ENCODE data around the gene CCDC146. TPM values are rescaled to one million over a fixed set of nuclear protein-coding genes. Genes with fewer than 3 reads are reported as not detected.
A peak's percentile ranks its signal among the peaks of the same experiment; 100 is the strongest.
"Not testable (repeated sequence)": the region's sequence is repeated elsewhere in the genome, so short reads cannot be mapped to it uniquely, and the experiment has no call there.

The CCDC146 gene
- total RNA-seq, 1 donor from 2014 or later, result 6.1 TPM

DNA sequence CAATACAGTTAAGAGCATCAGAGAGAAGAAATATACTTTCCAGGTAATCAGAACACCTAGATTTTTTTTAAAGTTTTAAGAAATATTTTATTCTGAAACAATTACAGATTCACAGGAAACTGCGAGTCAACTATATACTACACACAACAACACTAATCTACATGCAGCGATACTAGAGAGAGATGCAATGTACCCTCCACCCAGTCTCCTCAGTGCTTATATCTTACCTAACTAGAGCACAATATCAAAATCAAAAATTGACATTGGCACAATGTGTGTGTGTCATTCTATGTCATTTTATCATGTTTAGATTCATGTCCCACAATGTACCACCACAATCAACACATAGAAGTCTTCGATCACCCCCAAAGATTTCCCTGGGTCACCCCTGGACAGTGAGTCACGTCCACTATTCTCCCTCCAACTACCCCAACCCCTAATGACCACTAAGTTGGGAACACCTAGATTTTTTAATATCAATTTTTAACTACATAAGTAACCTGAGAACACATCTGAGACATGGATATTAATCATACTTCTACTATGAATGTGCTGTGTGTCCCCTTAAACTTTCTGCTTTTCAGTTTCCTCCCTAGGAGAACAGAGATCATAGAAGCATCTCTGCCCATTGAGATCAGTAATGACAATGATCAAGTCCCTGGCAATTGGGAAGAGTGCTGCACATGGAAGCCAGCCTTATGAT lies 207.2 kb downstream of the CCDC146 start:
- H2AFZ ChIP-seq (replicated peaks), result no peak overlapping the region
- H3K4me3 ChIP-seq, result no peak overlapping the region
- no peaks in the 10 kb centered on the region for H3K27me3 ChIP-seq
- Mint-ChIP-seq H3K4me3 (no peak overlapping the region), H3K36me3 (no peaks in the 10 kb centered on the region), H3K9me3 (no peaks in the 10 kb centered on the region), H3K27me3 (ENCODE audit: insufficient read depth, low read depth) (peaks cover 2% of the 10 kb centered on the region), H3K4me1 (peaks cover 6% of the 10 kb centered on the region), H3K27ac (no peak overlapping the region)
- H3F3A ChIP-seq (ENCODE audit: low read depth), result no peaks in the 10 kb centered on the region
- H3K9me3 ChIP-seq (ENCODE audit: low read depth), result no peaks in the 10 kb centered on the region
- no peaks in the 10 kb centered on the region for H3K79me2 ChIP-seq (ENCODE audit: low read depth)
- no peaks in the 10 kb centered on the region for H4K20me1 ChIP-seq (ENCODE audit: low read depth)
- no peak for DNase-seq (ENCODE audit: low spot score)
- TF ChIP-seq EZH2 (IDR thresholded peaks at IDR 0.05) (no peak), EZH2phosphoT487 (IDR thresholded peaks at IDR 0.05) (no peak)
- TF ChIP-seq, protein P1, sequence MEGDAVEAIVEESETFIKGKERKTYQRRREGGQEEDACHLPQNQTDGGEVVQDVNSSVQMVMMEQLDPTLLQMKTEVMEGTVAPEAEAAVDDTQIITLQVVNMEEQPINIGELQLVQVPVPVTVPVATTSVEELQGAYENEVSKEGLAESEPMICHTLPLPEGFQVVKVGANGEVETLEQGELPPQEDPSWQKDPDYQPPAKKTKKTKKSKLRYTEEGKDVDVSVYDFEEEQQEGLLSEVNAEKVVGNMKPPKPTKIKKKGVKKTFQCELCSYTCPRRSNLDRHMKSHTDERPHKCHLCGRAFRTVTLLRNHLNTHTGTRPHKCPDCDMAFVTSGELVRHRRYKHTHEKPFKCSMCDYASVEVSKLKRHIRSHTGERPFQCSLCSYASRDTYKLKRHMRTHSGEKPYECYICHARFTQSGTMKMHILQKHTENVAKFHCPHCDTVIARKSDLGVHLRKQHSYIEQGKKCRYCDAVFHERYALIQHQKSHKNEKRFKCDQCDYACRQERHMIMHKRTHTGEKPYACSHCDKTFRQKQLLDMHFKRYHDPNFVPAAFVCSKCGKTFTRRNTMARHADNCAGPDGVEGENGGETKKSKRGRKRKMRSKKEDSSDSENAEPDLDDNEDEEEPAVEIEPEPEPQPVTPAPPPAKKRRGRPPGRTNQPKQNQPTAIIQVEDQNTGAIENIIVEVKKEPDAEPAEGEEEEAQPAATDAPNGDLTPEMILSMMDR (IDR thresholded peaks at IDR 0.05), result no peak
- no peaks in the 10 kb centered on the region for H3K36me3 ChIP-seq
- no peaks in the 10 kb centered on the region for H3K4me1 ChIP-seq
- H3K9ac ChIP-seq, result no peak overlapping the region
- no peak overlapping the region for H3K4me2 ChIP-seq
- H3K27ac ChIP-seq, result no peak overlapping the region

DNA sequence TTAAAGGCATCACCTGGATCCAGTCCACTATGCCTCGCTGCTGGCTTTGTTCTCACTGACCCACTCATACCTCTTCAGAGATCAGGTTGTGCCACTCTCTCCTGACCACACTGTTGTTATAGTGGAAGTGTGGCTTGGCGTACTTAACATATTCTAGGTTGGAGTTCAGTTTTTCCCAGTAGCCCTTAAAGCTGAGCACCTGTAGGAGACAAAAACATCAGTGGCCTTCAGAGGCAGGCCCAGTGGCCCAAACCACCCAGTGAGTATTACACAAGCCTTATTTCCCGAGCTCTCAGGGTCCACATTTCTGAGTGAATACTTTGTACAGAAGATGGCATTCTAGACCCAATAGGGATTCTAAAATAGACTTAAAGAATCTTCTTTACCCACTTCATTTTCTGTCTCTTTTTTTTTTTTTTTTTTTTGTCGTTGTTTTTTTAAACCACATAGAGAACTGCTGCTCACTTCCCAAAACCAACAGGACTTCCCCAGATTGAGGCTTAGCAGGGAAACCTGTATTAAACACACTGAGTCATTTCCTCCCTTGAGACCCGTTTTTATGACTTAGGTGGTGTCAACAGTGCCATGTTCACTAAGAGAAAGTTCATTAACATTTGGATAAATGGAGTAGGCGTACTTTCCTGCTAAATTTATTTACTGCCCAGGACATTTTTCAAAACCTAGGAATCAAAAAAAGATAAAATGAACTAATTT lies 207.9 kb downstream of the CCDC146 start:
- Histone ChIP-seq H2AFZ (replicated peaks) (no peak overlapping the region), H3K27ac (no peak overlapping the region), H3K9ac (no peak overlapping the region), H3F3A (ENCODE audit: low read depth) (no peaks in the 10 kb centered on the region), H3K79me2 (ENCODE audit: low read depth) (no peaks in the 10 kb centered on the region), H3K4me1 (no peaks in the 10 kb centered on the region), H3K36me3 (no peaks in the 10 kb centered on the region), H3K4me2 (no peak overlapping the region), H3K27me3 (no peaks in the 10 kb centered on the region), H3K9me3 (ENCODE audit: low read depth) (no peaks in the 10 kb centered on the region), H3K4me3 (no peak overlapping the region), H4K20me1 (ENCODE audit: low read depth) (no peaks in the 10 kb centered on the region)
- Mint-ChIP-seq H3K27ac (no peak overlapping the region), H3K4me3 (no peak overlapping the region), H3K27me3 (ENCODE audit: insufficient read depth, low read depth) (peaks cover 2% of the 10 kb centered on the region), H3K4me1 (peaks cover 6% of the 10 kb centered on the region), H3K36me3 (no peaks in the 10 kb centered on the region), H3K9me3 (no peaks in the 10 kb centered on the region)
- no peak for TF ChIP-seq EZH2phosphoT487 (IDR thresholded peaks at IDR 0.05)
- TF ChIP-seq, protein P1 (IDR thresholded peaks at IDR 0.05), result no peak
- no peak for TF ChIP-seq EZH2 (IDR thresholded peaks at IDR 0.05)
- DNase-seq (ENCODE audit: low spot score), result no peak

DNA sequence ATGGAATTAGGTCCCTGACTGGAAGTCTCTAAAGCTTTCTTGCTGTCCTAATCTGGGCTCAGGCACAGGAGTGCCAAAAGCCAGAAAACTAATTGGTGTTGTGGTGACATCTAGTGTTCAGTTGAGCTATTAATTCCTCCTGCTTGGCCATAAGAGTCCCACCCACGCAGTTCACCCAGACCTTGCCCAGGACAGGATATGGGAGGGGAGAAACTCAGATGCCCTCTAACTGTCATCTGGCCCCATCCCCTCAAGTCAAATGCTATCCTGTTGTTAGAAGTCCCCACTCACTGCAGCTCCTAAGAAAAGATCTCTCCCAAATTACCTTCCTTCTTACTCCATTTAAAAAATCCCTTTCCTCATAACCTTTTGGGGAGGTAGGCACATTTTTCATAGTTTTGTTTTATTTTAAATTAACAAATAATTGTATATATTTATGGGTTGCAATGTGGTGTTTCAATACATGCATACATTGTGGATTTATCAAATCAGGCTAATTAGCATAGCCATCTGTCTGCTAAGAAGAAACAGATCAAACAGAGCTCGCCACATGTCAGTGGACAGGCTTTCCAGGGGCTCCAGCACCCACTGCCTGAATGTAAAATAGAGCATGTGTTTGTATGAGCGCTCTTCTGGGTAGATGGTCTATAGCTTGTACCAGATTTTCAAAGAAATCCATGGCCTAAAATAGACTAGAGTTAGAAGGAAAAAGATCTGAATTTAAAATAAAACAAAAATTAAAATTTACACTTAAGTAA lies 209.7 kb downstream of the CCDC146 start:
- H3K4me2 ChIP-seq, result no peak overlapping the region
- H3K4me1 Mint-ChIP-seq, result peaks cover 6% of the 10 kb centered on the region
- H3K9ac ChIP-seq, result no peak overlapping the region
- no peak overlapping the region for H3K4me3 ChIP-seq
- H3K9me3 Mint-ChIP-seq, result no peaks in the 10 kb centered on the region
- no peak overlapping the region for H3K27ac ChIP-seq
- DNase-seq (ENCODE audit: low spot score), result peak; percentile 84
- H3K9me3 ChIP-seq (ENCODE audit: low read depth), result no peaks in the 10 kb centered on the region
- H3K27me3 ChIP-seq, result no peaks in the 10 kb centered on the region
- no peaks in the 10 kb centered on the region for H3K36me3 ChIP-seq
- no peaks in the 10 kb centered on the region for H3K79me2 ChIP-seq (ENCODE audit: low read depth)
- no peak overlapping the region for H2AFZ ChIP-seq (replicated peaks)
- no peaks in the 10 kb centered on the region for H4K20me1 ChIP-seq (ENCODE audit: low read depth)
- H3K4me1 ChIP-seq, result no peaks in the 10 kb centered on the region
- no peak for TF ChIP-seq EZH2 (IDR thresholded peaks at IDR 0.05)
- TF ChIP-seq, protein P1 (IDR thresholded peaks at IDR 0.05), result peak; percentile 71
- H3K36me3 Mint-ChIP-seq, result no peaks in the 10 kb centered on the region
- H3K27ac Mint-ChIP-seq, result no peak overlapping the region
- H3F3A ChIP-seq (ENCODE audit: low read depth), result no peaks in the 10 kb centered on the region
- no peak overlapping the region for H3K4me3 Mint-ChIP-seq
- H3K27me3 Mint-ChIP-seq (ENCODE audit: insufficient read depth, low read depth), result peaks cover 2% of the 10 kb centered on the region

DNA sequence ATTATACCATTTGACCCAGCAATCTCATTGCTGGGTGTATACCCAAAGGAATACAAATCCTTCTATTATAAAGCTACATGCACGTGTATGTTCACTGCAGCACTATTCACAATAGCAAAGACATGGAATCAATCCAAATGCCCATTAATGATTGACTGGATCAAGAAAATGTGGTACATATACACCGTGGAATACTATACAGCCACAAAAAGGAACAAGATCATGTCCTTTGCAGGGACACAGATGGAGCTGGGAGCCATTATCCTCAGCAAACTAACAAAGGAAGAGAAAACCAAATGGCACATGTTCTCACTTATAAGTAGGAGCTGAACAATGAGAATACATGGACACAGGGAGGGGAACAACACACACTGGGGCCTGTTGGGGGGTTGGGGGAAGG lies 211.6 kb downstream of the CCDC146 start:
- H2AFZ ChIP-seq (replicated peaks); H3K36me3 ChIP-seq; H3F3A ChIP-seq (ENCODE audit: low read depth); H3K4me2 ChIP-seq; H3K4me1 ChIP-seq; H3K4me3 Mint-ChIP-seq; H3K9me3 Mint-ChIP-seq; H4K20me1 ChIP-seq (ENCODE audit: low read depth); DNase-seq (ENCODE audit: low spot score); H3K9me3 ChIP-seq (ENCODE audit: low read depth); H3K27me3 Mint-ChIP-seq (ENCODE audit: insufficient read depth, low read depth); H3K27ac ChIP-seq; H3K4me3 ChIP-seq; H3K27ac Mint-ChIP-seq; H3K9ac ChIP-seq; H3K79me2 ChIP-seq (ENCODE audit: low read depth); H3K27me3 ChIP-seq; H3K4me1 Mint-ChIP-seq; H3K36me3 Mint-ChIP-seq: not testable (repeated sequence)
